Fibroblast of upper back skin (primary cell): ENCODE measurements around the gene APEH.

ENCODE experiments used
- DNase-seq: peaks from one replicate; pipeline ENCODE4 v3.0.0-alpha.2; 2013

Gene APEH

GRCh38 chr3:49733551-49733950, 59.4 kb downstream of the APEH start:
- DNase-seq: no peak
